HG02973 (cell line): ENCODE data around the gene RIMBP2.
"Not testable (repeated sequence)": the region's sequence is repeated elsewhere in the genome, so short reads cannot be mapped to it uniquely, and the experiment has no call there.

Experiments used
- ATAC-seq: cut with Tn5 transposase; IDR thresholded peaks from one replicate; pipeline ENCODE4 v1.9.1; 2021; ENCODE audit warnings: moderate library complexity; ENCODE audit not compliant: unreplicated experiment

Gene RIMBP2, protein sequence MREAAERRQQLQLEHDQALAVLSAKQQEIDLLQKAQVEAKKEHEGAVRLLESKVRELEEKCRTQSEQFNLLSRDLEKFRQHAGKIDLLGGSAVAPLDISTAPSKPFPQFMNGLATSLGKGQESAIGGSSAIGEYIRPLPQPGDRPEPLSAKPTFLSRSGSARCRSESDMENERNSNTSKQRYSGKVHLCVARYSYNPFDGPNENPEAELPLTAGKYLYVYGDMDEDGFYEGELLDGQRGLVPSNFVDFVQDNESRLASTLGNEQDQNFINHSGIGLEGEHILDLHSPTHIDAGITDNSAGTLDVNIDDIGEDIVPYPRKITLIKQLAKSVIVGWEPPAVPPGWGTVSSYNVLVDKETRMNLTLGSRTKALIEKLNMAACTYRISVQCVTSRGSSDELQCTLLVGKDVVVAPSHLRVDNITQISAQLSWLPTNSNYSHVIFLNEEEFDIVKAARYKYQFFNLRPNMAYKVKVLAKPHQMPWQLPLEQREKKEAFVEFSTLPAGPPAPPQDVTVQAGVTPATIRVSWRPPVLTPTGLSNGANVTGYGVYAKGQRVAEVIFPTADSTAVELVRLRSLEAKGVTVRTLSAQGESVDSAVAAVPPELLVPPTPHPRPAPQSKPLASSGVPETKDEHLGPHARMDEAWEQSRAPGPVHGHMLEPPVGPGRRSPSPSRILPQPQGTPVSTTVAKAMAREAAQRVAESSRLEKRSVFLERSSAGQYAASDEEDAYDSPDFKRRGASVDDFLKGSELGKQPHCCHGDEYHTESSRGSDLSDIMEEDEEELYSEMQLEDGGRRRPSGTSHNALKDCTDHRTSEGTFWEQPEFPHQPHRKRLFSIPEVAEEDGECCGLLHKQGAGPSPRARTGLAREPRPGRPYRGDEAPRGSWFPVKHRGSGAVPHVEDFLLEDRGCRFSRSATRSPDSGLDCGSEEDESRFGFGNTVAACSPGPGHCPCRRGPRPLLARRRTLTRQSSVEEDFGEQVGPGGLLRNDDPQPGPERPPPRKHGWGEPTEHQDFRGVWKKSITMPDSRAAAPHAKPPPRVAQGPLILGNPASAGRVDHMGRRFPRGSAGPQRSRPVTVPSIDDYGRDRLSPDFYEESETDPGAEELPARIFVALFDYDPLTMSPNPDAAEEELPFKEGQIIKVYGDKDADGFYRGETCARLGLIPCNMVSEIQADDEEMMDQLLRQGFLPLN (N-terminal part only)

DNA sequence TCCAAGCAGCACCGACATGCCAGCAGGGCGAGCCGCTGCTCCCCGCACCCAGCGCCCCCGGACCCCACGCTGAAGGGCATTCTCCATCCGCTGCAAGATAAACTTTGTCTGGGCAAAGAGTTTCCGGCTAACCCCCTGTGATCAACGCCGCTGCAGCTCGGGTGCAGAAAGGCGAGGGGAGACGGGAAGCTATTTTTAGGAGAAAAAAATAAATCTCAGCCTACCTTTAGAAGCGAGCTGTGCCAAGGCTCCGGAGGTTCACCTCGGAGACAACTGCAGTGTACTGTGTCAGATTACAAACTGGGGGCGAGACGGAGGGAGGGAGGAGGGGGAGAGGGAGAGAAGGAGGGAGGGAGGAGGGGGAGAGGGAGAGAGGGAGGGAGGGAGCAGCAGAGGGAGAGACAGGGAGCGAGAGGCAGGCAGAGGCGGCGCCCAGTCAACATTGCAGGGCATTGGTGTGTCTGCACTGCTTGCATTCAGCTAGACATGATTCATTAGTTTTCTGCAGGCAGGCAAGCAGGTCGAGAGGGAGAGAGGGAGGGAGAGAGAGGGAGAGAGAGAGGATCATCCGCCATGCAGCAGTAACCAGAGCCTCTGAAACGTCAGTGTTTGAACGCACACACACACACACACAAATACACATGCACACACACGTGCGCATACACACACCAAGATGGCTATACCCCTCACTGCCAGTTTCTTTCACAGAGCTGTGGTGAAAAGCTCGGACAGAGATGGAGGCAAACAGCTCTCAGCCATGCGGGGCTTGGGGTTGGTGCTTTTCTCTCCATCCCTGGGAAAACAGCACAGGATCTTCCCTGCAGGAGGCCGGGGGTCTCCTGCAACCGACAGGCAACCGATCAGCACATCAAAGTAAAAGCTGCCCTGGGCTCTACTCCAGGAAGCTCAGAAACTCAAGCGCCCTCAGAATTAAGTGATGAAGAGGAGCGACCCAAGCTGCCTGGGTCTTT lies at the start of gene RIMBP2:
Gene RIMBP2, minus strand, starts transcription at position 302 of the 971 bp plus-strand sequence. CDS start 237,286 bp downstream, outside the sequence.
- no peak for ATAC-seq

DNA sequence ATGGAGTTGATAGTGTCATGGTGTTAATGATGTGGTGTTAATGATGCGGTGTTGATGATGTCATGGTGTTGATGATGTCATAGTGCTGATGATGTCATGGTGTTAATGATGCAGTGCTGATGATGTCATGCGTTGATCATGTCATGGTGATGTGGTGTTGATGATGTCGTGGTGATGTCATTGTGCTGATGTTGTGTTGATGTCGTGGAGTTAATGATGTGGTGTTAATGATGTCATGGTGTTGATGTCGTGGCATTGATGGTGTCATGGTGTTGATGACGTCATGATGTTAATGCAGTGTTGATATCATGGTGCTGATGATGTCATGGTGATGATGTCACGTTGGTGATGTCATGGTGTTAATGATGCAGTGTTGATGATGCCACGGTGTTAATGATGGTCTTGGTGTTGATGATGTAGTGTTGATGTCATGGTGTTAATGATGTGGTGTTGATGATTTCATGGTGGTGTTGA lies 49.1 kb upstream of the RIMBP2 start:
- ATAC-seq = no peak

DNA sequence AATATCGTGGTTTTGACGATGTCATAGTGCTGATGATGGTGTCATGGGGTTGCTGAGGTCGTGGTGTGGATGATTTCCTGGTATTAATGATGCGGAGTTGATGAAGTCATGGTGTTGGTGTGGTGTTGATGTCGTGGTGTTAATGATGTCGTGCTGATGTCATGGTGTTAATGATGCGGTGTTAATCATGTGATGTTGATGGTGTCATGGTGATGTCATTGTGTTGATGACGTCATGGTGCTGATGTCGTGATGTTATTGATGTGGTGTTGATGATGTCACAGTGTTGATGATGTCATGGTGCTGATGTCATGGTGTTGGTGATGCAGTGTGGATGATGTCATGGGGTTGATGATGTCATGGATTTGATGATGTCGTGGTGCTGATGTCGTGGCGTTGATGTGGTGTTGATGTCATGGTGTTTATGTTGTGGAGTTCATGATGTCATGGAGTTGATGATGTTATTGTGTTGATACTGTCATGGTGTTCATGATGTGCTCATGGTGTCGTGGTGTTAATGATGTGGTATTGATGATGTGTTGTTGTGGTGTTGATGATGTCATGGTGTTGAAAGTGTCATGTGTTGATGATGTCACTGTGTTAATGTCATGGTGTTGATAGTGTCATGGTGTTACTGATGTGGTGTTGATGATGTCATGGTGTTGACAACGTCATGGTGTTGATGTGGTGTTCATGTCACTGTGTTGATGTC lies 48.5 kb upstream of the RIMBP2 start:
- no peak for ATAC-seq

DNA sequence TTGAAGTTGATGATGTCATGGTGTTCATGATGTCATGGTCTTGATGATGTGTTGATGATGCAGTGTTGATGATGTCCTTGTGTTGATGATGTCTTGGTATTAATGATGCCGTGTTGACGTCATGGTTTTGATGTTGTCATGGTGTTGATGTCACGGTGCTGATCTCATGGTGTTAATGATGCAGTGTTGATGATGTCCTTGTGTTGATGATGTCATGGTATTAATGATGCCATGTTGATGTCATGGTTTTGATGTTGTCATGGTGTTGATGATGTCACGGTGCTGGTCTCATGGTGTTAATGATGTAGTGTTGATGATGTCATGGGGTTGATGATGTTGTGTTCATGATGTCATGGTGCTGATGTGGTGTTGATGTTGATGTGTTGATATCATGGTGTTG lies 48.0 kb upstream of the RIMBP2 start:
- ATAC-seq = no peak

DNA sequence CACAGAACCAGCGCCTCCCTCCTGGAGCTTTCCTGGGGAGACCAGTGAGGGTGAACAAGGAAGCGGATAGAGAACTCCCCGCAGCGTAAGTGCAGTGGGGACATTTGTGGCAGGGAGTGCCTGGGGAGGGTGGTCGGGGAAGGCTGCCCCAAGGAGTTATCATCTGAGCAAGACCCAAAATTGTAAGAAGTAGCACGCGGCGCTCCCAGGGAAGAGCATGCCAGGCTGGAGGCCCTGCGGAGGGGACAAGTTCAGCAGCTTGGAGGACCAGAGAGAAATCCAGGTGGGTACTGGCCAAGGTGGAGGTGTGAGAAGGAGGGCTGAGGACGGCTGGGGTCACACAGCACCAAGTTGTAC lies 46.2 kb upstream of the RIMBP2 start:
- ATAC-seq = no peak

DNA sequence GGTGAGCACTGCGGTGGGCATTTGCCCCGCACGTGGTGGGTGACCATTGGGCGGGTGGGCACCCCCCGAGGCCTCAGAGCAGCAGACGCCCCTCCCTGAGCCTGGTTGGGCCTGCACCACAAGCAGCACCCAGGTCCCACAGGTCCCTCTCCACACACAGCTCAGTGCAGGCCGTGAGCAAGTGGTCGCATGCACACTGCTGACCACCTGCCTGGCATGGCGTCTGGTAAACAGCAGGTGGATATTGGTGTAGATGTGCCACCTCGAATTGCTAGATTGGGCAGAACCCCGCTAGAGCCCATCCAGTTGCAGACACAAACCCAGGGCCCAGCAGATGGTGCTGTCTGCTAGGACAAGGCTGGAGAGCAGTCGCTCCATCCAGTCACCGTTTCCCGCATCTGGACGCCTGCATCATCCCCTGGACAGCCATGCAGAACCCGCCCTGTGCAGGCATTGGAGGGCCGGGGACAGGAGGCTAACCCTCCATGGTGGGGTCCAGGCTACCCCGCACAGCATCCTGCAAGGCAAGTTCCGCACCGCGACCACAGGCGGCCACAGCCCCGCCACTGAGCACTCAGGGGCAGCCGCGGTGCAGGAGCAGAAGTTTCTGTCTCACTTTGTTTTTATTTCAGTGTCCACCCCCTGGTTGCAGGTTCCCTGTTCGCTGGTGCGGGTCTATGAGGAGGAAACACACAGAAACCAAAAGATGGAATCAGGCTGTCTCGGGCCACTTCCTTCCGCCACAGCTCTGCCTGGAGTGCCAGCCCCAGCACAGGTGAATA lies 45.6 kb upstream of the RIMBP2 start:
- no peak for ATAC-seq

DNA sequence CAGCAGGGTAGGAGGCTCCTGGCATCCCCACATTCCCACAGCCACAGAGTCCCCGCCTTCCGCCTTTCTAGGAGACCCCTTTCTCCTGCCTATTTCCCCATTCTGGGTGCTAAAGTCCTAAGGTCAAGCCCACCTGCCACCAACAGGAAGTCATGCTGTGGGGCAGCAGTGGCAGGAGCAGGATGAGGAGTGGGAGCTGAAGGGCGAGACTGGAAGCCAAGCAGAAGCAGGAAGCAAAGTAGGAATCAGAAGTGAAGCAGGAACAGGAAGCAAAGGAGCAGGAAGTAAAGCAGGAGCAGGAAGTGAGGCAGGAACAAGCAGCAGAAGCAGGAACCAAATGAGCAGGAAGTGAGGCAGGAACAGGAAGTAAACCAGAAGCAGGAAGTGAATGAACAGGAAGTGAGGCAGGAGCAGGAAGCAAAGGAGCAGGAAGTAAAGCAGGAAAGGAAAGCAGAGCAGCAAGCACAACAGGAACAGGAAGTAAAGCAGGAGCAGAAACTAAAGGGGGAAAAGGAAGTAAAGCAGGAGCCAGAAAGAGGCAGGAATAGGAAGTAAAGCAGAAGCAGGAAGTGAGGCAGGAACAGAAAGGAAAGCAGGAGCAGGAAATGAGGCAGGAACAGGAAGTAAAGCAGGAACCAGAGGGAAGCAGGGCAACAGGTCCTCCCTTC lies 38.3 kb upstream of the RIMBP2 start:
- ATAC-seq = no peak

DNA sequence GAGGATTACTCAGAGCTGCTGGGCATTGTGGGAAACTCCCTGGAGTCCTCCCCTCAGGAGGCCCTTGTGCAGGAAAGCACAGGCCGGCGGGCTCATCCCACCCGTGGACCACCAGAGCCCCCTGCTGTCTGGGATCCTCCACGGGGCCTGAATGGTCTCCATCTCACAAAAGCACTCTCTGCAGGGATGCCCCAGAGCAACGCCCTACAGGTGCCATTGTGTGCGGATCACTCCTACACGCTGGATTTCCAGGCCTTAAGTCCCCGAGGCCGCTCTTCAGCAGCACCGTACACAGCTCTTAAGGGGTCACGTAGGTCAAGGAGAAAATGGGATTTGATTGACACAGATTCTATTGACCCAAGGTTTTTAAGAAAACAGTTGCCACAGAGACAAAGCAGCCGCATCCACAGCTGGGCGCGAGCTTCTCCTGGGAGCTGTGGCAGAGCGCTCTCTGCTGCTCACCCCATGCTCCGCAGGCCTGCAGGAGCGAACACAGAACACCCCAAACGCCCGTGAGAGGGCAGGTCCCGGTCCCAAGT lies 36.7 kb upstream of the RIMBP2 start:
- no peak for ATAC-seq

DNA sequence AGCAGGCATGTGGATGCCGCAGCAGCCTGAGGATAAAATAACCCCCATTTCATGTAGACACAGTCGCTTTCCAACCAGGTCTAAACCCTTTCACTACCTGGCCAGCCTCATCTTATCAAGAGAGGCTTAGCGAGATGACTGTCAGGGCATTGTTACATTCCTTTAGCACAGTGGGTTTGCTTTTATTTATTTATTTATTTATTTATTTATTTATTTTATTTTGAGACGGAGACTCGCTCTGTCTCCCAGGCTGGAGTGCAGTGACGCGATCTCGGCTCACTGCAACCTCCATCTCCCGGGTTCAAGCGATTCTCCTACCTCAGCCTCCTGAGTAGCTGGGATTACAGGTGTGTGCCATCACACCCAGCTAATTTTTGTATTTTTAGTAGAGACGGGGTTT lies 35.9 kb upstream of the RIMBP2 start:
- not testable (repeated sequence) for ATAC-seq

DNA sequence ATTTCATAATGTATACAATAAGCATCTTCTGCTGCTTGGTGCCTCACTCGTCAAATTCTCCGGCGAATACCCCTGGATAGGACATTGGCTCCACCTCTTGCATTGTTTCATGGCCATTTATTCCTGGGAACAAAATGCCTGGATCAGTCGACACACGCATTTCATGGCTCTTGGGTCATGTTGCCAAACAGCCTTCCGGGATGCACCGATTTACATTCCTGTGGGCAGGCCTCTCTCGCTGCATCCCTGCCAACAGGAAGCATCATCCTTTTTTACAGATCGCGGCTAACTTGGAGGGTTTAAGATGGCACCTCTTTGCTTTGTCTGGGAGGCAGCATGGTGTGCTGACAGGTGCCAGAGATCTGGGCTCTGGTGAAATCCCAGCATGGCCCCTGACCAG lies 32.7 kb upstream of the RIMBP2 start:
- no peak for ATAC-seq

DNA sequence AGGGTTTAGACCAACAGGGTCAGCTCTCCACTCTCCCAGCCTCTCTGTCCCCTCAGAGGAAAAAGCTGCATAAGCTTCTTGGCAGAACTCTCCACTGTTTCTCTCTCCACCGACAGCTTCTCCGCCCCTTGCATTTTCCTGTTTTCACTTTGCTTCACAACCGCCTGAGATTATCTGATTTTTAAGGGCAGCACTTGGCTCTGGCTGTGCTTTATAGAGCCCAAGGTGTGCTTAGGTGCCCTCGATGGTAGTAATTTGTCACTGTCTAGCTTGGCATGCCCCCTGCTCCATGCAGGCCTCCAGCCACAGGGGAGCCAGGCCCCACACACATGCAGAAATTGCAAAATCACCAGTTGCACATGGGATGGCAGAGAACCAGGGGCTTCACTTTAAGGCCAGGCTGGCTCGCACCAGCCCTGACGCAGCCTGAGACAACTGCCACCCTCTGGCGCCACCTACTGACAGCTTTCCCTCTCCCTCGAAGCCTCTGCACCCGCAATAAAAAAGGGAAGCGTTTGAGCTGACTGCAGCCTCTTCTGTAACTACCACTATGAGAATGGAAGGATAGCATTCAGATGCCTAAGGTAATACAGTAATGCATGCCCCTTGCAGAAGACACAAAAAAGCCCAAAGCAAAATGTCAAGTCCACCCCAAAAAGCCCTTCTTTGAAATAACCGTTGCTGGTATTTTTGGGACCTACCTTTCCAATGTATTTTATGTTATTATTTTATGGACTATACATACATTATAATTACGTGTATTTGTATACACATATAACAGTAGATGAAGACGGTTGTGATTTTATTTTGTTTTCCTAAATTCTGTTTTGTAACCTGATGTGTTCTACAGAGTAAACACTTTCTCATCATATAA lies 32.0 kb upstream of the RIMBP2 start:
- ATAC-seq = peak; percentile 86

DNA sequence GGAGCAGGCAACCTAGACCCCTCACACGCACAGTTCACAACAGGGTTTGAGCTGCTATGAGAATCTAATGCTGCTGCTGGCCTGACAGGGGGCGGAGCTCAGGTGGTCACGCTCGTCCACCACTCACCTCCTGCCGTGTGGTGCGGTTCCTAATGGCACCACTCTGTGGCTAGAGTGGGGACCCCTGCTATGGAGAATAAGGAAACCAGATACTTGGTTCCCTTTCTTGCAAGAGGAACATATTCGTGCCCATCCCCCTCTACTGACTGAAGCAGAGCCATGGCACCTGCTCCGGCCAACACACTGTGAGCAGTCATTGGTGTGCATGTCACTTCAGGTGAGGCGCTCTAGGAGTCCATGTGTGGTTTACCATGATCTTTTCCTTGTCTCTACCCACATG lies 30.4 kb upstream of the RIMBP2 start:
- no peak for ATAC-seq

DNA sequence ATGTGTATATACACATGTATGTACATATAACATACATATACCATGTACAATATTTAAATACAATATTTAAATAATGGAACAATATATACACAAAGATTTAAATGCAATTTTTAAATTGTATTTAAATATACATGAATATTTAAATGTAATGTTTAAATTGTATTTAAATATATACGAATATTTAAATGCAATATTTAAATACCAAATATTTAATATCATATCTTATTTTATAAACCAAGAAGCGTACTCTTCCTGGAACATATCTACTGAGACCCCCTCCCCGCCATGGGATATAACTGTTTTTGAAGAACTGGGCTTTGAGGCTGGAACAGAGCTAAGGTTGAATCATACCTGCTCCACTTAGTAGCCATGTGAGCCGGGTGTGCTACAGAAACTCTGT lies 29.8 kb upstream of the RIMBP2 start:
- ATAC-seq = no peak

DNA sequence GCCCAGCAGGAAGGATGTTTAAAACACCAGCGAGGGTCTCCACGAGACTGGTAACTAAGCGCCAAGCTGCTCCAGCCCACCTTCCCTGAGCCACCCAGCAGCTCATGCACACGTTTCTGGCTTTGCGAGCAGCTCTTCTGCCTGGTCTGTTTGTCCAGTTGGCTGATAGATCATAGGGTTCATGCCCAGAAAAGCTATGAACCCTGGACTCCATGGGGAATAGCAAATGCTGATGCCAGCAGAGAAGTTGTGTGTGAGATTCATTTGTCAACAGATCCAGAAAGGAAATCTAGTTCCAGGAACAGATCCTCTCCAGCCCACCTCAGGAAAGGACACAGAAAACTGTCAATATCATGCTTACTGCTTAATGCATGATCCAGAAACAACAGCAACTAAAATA lies 28.2 kb upstream of the RIMBP2 start:
- no peak for ATAC-seq

DNA sequence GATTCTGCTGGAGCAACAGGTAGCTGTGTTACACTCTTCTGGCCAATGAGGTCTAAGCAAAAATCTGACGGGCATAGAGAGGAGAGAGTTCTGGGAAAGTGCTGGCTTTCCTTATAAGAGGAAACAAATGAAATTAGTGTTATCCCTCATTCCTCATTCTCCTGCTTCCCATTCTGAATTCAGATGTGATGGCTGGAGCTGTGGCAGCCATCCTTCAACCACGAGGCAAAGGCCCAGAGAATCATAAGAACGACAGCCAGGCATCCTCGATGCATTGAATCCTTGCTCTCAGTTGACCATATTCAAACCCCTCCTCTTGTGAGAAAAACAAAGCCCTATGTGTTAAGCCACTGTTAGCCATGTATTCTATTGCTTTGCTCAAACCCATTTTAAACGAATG lies 27.5 kb upstream of the RIMBP2 start:
- no peak for ATAC-seq

DNA sequence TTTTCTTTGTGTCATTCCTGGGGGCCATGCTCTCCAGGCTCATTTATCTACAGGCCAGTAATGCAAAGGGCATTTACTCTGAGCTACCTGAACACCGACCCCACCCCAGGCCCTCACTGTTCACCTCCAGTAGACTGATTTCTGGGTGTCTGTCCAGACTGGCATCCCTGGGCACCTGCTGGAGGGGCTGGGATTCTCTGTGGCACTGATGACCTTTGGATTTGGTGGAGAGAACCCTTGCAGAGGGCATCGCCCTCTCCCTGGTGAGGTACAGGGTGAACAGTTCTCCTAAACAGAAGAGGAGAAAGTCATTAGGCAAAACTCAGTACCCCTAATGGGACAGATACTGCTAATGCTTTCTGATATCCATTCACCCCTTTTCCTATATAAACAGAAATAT lies 27.1 kb upstream of the RIMBP2 start:
- no peak for ATAC-seq

DNA sequence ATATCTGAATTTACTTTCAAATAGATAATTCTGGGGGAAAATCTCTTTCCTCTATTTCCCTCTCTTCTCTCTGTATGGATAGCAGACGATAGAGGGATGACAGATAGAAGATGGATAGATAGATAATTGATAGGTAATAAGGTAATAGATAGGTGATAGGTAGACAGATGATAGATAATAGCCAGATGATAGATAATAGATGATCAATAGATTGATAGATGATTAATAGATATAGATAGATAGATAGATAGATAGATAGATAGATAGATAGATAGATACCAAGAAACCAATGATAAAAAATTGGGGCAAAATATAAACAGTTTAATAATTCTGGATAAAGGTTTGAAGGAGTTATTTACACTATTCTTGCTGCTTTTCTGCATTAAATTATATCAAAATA lies 26.6 kb upstream of the RIMBP2 start:
- ATAC-seq = no peak
